ENCODE results near the gene C1QA.

Gene C1QA

DNA sequence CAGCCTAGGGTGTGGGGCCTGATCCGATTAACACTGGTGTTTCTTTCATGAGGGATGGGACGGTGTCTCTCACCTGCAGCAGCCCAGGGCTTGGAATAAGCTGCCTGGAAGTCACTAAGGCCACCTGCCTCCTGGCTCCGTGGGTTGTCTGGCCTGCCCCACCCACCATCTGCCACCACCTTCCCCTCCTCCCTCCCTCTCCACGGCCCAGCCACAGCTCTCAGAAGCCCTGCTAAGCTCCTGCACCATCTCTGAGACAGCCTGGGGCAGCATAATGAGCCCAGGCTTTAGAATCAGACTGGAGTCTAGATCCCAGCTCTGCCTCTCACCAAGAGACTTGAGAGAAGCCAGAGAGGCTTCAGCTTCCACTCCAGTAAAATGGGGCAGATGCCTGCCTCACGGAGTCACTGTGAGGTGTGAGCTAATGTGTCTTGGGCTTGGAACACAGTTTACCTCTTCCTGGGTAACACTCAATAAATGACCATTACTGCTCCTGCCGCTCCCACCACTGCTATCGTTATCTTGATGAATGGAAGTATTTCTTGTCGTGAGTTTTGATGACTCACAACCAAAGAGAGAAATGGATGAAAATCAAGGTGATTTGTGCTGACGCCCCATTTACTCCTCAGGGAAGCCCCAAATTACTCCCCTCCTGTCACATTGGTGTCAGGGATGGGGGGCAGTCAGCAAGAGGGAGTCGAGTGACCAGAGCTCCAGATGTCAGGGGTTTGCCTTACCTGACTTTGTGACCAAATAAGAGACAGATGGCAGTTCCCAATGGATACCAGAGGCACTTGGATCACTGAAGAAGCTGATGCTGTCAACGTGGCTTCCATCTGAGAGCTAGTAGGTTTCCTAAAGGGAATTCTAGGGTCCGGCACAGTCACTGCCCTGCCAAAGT is 23.5 kb upstream of the C1QA start:
- DNase-seq (ENCODE audit: low spot score), result no peak

DNA sequence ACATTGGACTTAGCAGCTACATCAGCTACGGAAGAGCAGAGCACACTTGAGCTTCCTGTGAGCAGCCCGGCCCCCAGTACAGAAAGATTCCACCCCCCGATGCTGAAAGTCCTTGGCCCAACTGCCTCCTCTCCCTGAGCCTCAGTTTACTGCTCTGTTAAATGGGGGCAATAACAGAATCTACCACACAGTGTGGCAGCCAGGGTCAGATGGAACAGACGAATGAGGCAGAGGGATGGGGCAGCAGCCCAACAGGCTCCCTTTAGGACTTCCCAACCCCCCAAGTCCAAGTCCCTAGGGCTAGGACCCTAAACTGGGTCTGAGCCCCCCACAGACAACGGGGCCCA is 22.9 kb upstream of the C1QA start:
- no peak for DNase-seq (ENCODE audit: low spot score)

GRCh38 chr1:22613951-22614350 is 22.5 kb upstream of the C1QA start:
- DNase-seq (ENCODE audit: low spot score), result no peak

GRCh38 chr1:22615886-22616285 is 20.5 kb upstream of the C1QA start:
- no peak for DNase-seq (ENCODE audit: low spot score)

DNA sequence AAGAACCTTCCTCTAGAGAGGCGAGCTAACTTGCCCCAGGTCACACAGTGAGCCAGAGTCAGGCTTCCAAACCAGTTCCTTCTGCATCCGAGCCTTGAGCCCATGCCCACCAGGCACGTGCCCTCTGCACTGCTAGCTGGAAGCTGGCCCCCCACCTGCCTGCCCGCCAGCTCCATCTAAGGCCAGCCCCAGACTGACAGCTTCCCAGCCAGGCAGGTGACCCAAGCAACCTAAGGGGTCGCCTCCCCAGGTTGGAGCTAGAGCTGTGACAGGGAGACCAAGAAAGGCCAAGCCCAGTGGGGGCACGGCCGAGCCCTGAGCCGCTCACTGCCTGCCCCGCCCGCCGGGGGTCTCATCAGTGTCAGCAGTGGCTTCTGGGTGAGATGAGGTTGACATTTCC is 19.9 kb upstream of the C1QA start:
- no peak for DNase-seq (ENCODE audit: low spot score)

DNA sequence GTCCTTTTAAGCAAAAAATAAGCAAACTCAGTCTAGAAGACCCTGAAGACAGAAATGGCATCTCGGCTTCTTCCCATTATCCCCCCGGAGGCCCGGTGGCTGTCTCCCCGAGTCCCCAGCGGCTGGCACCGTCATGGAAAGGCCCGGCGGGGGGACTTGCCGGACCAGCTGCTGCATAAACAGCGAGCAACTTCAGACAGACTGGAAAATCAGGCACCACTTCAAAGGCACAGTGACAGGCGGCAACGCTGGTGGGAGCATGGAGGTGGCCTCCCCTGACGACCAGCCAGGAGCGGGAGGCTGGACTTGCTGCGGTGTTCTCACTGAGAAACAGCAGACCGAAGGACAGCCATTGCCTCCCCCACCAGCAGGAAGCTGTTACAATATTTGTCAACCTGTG is 18.4 kb upstream of the C1QA start:
- no peak for DNase-seq (ENCODE audit: low spot score)

- peak; percentile 45 for DNase-seq (ENCODE audit: low spot score)
Measured at GRCh38 chr1:22619252-22619651, 17.2 kb upstream of the C1QA start.

- no peak for DNase-seq (ENCODE audit: low spot score)
Measured at GRCh38 chr1:22619798-22620197, 16.6 kb upstream of the C1QA start.

DNA sequence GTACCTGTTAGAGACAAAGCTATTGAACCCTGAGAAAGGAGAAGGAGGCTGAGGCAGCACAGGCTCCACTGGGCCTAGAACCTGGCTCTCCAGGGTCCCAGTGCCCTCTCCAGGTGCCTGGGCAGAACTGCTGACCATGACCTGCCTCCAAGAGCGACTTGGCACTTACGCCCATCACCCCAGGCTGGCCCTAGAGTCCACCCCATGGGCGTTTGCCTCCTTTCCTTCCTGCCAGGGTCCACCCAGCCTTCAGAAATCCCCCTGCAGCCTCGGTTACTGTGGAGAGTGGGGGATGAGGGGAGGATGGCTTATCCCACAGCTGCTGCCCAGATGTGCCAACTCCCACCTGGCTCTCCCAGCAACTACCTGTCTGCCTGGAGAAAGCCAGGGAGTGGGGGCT is 14.7 kb upstream of the C1QA start:
- DNase-seq (ENCODE audit: low spot score), result no peak

GRCh38 chr1:22625262-22625925 is 11.0 kb upstream of the C1QA start:
- DNase-seq (ENCODE audit: low spot score), result no peak

DNA sequence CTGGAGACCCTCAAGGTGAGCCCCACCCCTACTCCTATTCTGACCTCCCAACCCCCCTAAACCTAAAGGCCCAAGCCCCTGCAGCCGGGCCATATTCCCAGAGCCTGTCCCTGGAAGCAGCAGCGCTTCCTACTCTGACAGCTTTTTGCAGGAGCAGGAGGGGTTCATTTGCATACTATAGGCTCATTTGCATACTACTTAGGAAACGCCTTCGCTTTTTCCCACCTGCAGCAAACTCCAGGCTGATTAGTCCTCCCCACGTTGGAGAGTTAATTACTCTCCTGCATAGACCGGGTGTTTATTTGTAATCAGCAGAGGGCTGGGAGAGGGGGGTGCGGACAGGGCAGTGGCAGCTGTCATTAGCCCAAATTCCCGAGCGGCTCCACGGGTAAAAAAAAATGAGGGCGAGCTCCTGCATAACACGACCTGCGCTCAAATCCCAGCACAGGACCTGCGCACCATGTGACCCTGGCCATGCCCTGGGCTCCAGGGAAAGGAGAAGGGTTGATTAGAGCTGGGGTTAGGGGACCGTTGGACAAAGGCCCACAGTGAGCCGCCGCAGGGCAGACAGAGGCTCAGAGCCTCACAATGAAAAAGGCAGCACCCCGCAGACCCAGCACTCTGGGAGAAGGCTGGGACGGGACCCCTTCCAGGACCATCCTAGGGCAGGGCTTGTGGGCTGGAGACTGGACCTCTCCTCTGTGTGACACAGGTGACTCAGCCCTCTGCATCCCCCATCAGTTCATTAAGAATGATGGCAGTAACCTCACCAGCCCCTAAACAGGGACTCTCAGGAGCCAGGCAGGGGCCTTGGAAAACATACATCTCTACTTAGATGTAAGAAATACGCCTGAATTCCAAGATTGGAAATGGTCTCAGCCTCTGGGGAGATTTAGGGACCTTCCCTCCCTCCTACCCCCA is 9.9 kb upstream of the C1QA start:
- DNase-seq (ENCODE audit: low spot score), result no peak

- no peak for DNase-seq (ENCODE audit: low spot score)
Measured at GRCh38 chr1:22627331-22627730, 9.1 kb upstream of the C1QA start.

DNA sequence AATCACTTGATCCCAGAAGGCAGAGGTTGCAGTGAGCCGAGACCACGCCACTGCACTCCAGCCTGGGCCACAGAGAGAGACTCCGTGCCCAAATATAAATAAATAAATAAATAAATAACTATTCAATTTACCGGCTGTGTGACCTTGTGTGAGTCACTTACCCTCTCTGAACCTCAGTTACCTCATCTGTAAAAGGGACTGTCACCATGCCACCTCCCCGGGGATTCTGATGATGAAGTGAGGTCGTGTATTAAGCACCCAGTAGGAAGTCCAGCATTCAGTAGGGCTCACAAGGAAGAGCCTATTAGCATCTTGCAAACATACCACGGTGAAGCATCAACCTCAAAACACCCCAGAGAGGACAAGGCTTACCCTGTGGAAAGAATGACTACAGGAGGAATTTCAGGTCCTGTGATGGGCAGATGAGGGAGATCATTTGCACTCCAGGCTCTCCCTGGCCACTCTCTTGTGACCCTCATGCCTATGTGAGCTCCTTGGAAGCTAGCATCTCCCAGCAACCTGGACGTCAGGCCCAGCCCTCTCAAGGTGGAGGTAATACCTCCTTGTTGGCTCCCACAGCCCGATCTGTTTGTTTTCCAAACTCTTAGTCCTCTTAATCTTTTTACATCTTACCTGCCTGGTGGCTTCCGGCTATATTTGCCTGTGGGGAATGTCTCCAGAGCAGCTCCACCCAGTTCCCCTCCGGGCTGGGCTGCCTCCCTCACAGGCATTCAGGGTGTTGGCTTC is 7.6 kb upstream of the C1QA start:
- no peak for DNase-seq (ENCODE audit: low spot score)

GRCh38 chr1:22629886-22630285 is 6.5 kb upstream of the C1QA start:
- DNase-seq (ENCODE audit: low spot score), result no peak

- DNase-seq (ENCODE audit: low spot score), result no peak
Measured at GRCh38 chr1:22633697-22634463, 2.5 kb upstream of the C1QA start.

DNA sequence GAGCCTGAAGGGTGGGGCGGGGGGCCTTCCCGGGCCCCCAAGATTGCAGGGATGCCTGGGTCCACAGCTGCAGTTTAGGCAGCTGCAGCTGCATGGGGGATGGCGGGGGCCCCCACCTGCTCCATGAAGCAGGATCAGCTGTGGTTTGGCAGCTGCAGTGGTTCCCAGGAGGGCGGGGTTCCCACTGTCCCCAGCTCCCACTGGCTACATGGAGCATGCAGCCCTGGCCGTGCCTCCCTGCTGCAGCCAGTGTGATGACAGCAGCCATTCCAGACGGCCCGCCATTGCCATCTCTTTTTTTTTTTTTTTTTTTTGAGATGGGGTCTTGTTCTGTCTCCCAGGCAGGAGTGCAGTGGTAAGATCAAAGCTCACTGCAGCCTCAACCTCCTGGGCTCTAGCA is 992 bp upstream of the C1QA start:
- no peak for DNase-seq (ENCODE audit: low spot score)

- DNase-seq (ENCODE audit: low spot score), result no peak
Measured at GRCh38 chr1:22636927-22637326, 499 bp downstream of the C1QA start.

DNA sequence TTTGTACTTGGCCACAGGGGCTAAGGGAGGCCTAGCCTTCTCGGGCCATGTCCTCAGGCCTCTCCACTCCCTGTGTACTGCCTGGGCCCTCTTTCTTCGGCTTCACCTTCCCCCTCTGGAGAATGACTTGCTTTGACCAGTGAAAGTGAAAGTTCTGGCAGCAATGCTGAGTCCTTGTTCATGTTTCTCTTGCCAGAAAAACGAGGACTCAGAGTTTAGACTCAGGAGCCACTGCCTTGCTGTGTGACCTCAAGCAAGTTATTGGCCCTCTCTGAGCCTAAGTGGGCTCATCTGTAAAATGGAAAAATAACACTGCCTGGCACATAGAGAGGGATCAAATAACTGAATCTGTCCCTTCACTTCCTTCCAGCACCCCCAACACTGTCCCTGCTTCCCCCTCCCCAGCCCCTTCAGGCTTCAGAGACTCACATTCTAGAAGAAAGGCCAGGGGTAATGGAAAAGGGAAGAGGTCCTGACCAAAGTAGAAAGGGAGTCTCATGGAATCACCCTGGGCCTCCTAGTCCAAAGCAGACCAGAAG is 1.5 kb downstream of the C1QA start:
- no peak for DNase-seq (ENCODE audit: low spot score)

DNA sequence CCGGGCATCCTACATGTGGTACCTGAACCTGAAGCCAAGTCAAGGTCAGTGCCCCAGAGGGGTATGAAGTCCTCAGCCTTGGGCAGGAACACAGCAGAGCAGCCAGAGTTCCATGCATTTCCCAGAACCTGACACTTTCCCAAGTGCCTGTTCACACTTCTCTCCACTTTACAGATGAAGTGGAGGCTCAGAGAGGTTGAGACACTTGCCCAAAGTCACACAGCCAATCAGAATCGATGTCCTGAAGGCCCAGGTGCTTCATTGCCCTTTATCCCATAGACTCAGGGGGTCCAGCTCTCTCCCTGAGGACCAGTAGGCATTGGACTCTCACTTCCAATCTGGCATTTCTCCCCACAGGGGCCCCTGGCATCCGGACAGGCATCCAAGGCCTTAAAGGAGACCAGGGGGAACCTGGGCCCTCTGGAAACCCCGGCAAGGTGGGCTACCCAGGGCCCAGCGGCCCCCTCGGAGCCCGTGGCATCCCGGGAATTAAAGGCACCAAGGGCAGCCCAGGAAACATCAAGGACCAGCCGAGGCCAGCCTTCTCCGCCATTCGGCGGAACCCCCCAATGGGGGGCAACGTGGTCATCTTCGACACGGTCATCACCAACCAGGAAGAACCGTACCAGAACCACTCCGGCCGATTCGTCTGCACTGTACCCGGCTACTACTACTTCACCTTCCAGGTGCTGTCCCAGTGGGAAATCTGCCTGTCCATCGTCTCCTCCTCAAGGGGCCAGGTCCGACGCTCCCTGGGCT is 2.2 kb downstream of the C1QA start:
- no peak for DNase-seq (ENCODE audit: low spot score)

DNA sequence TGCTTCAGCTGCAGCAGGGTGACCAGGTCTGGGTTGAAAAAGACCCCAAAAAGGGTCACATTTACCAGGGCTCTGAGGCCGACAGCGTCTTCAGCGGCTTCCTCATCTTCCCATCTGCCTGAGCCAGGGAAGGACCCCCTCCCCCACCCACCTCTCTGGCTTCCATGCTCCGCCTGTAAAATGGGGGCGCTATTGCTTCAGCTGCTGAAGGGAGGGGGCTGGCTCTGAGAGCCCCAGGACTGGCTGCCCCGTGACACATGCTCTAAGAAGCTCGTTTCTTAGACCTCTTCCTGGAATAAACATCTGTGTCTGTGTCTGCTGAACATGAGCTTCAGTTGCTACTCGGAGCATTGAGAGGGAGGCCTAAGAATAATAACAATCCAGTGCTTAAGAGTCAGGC is 2.9 kb downstream of the C1QA start:
- DNase-seq (ENCODE audit: low spot score), result no peak

Measured in SW480 (cell line).